ENCODE measurements around the gene C15orf40. TPM values are rescaled to one million over a fixed set of nuclear protein-coding genes. Genes with fewer than 3 reads are reported as not detected.
A peak's percentile ranks its signal among the peaks of the same experiment; 100 is the strongest.

C15orf40 gene
- total and polyA plus RNA-seq, 2 of the 13 experiments (the other 11 are each of a cell fraction or from before 2014, with no cell fraction given) = 24.0 to 26.3 TPM

GRCh38 chr15:83010709-83011270, 649 bp downstream of the C15orf40 start (continued):
- TF ChIP-seq ZNF556 (CRISPR knock-in tag; IDR thresholded peaks at IDR 0.05; ENCODE audit: borderline replicate concordance) = no peak
- TF ChIP-seq RARG (CRISPR knock-in tag; IDR thresholded peaks at IDR 0.05; ENCODE audit: low read depth) = no peak
- TF ChIP-seq ZNF101 (CRISPR knock-in tag; IDR thresholded peaks at IDR 0.05; ENCODE audit: borderline replicate concordance, low read depth) = no peak
- TF ChIP-seq E2F1 (CRISPR knock-in tag; IDR thresholded peaks at IDR 0.05) = no peak
- no peak for TF ChIP-seq ZMAT5 (CRISPR knock-in tag; IDR thresholded peaks at IDR 0.05; ENCODE audit: borderline replicate concordance, low read depth)
- TF ChIP-seq ZNF430 (CRISPR knock-in tag; IDR thresholded peaks at IDR 0.05) = peak; percentile 9; the same call in 1 of the 2 replicates
- TF ChIP-seq NBN (conservative IDR thresholded peaks at IDR 0.05) = no peak
- 0 out of 2 replicates have a peak, but pooled peaks have one; percentile 35 for TF ChIP-seq TMF1 (CRISPR knock-in tag; IDR thresholded peaks at IDR 0.05; ENCODE audit: low read depth)
- peak; percentile 70; the same call in 1 of the 2 replicates for TF ChIP-seq WIZ (CRISPR knock-in tag; IDR thresholded peaks at IDR 0.05)
- no peak for TF ChIP-seq ZC3H4 (CRISPR knock-in tag; IDR thresholded peaks at IDR 0.05; ENCODE audit: borderline replicate concordance)
- TF ChIP-seq BRD4 (CRISPR knock-in tag; IDR thresholded peaks at IDR 0.05) = no peak
- TF ChIP-seq HOXA9 (CRISPR knock-in tag; IDR thresholded peaks at IDR 0.05; ENCODE audit: borderline replicate concordance) = no peak
- 0 out of 2 replicates have a peak, but pooled peaks have one; percentile 13 for TF ChIP-seq PPARG (CRISPR knock-in tag; conservative IDR thresholded peaks at IDR 0.05)
- TF ChIP-seq ZHX1 (CRISPR knock-in tag; IDR thresholded peaks at IDR 0.05; ENCODE audit: low read depth) = 0 out of 2 replicates have a peak, but pooled peaks have one; percentile 40
- TF ChIP-seq BRCA1 (CRISPR knock-in tag; IDR thresholded peaks at IDR 0.05) = no peak
- no peak for TF ChIP-seq PRDM15 (CRISPR knock-in tag; IDR thresholded peaks at IDR 0.05)
- peak; percentile 28; the same call in 1 of the 2 replicates for TF ChIP-seq HNF4A (CRISPR knock-in tag; IDR thresholded peaks at IDR 0.05)
- peak; percentile 15; the same call in 1 of the 2 replicates for TF ChIP-seq GFI1 (CRISPR knock-in tag; IDR thresholded peaks at IDR 0.05; ENCODE audit: borderline replicate concordance)
- peak; percentile 24; the same call in 1 of the 2 replicates for TF ChIP-seq ZMYM4 (CRISPR knock-in tag; IDR thresholded peaks at IDR 0.05)
- peak; percentile 47; the same call in 1 of the 2 replicates for TF ChIP-seq ZNF580 (CRISPR knock-in tag; IDR thresholded peaks at IDR 0.05; ENCODE audit: borderline replicate concordance, low read depth)
- no peak for TF ChIP-seq JARID2 (CRISPR knock-in tag; IDR thresholded peaks at IDR 0.05; ENCODE audit: insufficient replicate concordance)
- TF ChIP-seq ZNF263 (CRISPR knock-in tag; IDR thresholded peaks at IDR 0.05) = no peak

All from HepG2 (cell line).